ENCODE measurements around the gene ARPC1B. TPM values are rescaled to one million over a fixed set of nuclear protein-coding genes. Genes with fewer than 3 reads are reported as not detected.

Gene ARPC1B
- total RNA-seq, 2 donors from 2014 or later: 60.0 to 131 TPM

GRCh38 chr7:99408379-99409191 is 34.1 kb downstream of the ARPC1B start, which contains the start of the genes BUD31 and PDAP1:
Gene BUD31, plus strand, starts transcription at chr7:99408969. Its CDS starts 2,124 bp downstream, at chr7:99411093.
Gene PDAP1, minus strand, starts transcription at chr7:99408597. Its CDS starts 49 bp downstream, at chr7:99408548.
- intact Hi-C loops (cut with DNase I): no loop called here
- peak; percentile 95 for ATAC-seq
- TF ChIP-seq CTCF (IDR thresholded peaks at IDR 0.05) (peak in 4 of 7 experiments; percentile 32 to 46 (median 40)), POLR2A (IDR thresholded peaks at IDR 0.05) (peak; percentile 81 to 95 (median 90))
- H3K4me1 ChIP-seq: peaks cover 45% of the 10 kb centered on the region
- H3K27ac ChIP-seq: peak within 1 kb of the TSS; percentile 95 to 100 (median 98)
- no peaks in the 10 kb centered on the region for H3K27me3 ChIP-seq
- 0 to 1% methylated on average over 8 to 64 of the region's 72 CpGs for WGBS, 2 donors
- no peaks in the 10 kb centered on the region for H3K9me3 ChIP-seq
- H3K4me3 ChIP-seq: peak within 1 kb of the TSS; percentile 87 to 93
- peaks cover 9 to 19% of the 10 kb centered on the region in 2 donors for H3K36me3 ChIP-seq (replicated peaks in 1 of 2; ENCODE audit: insufficient read depth in 1 of 2, low read depth in 2 of 2)
- peak; percentile 92 to 94 (median 92) for DNase-seq

GRCh38 chr7:99409192-99409572 is 34.7 kb downstream of the ARPC1B start:
- 1% methylated on average over 18 of the region's 18 CpGs for WGBS, 2 donors
- H3K4me3 ChIP-seq: peak overlapping the region; percentile 87 to 93
- DNase-seq: no peak

DNA sequence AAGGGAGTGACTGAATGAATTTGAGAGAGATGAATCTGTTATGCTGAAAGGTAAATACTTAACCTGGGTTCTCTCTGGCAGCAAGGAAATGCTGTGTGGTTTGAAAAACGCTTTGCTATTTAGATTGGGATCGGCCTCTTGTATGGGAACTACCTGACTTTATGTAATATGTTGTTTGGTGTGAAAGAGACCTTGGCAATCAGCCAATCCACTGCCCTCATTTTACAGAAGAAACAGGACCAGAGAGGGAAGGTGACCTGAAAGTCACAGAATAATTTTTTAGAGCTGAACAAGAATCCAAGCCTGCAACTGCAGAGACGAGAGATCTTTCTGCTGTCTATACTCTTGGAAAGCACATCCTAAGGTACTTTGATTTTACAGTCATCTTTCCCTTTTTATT is 35.3 kb downstream of the ARPC1B start:
- ATAC-seq (no peak), DNase-seq (no peak)
- Histone ChIP-seq H3K9me3 (no peaks in the 10 kb centered on the region), H3K4me3 (no peak overlapping the region), H3K27me3 (no peaks in the 10 kb centered on the region), H3K36me3 (replicated peaks in 1 of 2; ENCODE audit: insufficient read depth in 1 of 2, low read depth in 2 of 2) (peaks cover 10 to 19% of the 10 kb centered on the region in 2 donors), H3K27ac (peak overlapping the region in 3 of 4 donors; percentile 95 to 100 (median 97)), H3K4me1 (peaks cover 42% of the 10 kb centered on the region)
- TF ChIP-seq POLR2A (IDR thresholded peaks at IDR 0.05) (no peak), CTCF (IDR thresholded peaks at IDR 0.05) (no peak)
- WGBS, 2 donors: 12 to 27% methylated on average over 3 of the region's 3 CpGs
- intact Hi-C loops (cut with DNase I): no loop called here

More at GRCh38 chr7:99409192-99409572, 34.7 kb downstream of the ARPC1B start:
- ATAC-seq: no peak
- no peak for TF ChIP-seq POLR2A (IDR thresholded peaks at IDR 0.05)
- TF ChIP-seq CTCF (IDR thresholded peaks at IDR 0.05): no peak
- peaks cover 10 to 19% of the 10 kb centered on the region in 2 donors for H3K36me3 ChIP-seq (replicated peaks in 1 of 2; ENCODE audit: insufficient read depth in 1 of 2, low read depth in 2 of 2)
- no peaks in the 10 kb centered on the region for H3K9me3 ChIP-seq
- H3K27ac ChIP-seq: peak overlapping the region; percentile 95 to 100 (median 98)
- no peaks in the 10 kb centered on the region for H3K27me3 ChIP-seq
- intact Hi-C loops (cut with DNase I): no loop called here
- H3K4me1 ChIP-seq: peaks cover 45% of the 10 kb centered on the region

DNA sequence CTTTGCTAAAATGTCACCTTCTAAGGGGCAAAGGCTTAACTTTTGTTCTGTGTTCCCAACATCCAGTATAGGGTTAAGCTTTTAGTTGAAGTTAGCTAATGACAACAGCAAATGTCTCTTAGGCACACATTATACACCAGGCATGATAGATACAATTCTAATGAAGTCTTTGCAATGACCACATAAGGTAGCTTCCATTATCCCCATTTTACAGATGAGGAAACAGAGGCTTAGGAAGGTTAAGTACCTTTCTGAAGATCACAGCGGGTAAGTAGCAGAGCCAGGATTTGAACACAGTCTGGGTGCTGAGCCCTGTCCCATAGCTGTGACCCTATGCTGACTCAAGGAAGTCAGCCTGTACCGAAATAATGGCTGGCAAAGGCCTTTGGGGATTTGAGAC is 36.1 kb downstream of the ARPC1B start:
- H3K4me3 ChIP-seq: no peak overlapping the region
- peaks cover 10 to 19% of the 10 kb centered on the region in 2 donors for H3K36me3 ChIP-seq (replicated peaks in 1 of 2; ENCODE audit: insufficient read depth in 1 of 2, low read depth in 2 of 2)
- ATAC-seq (no peak), DNase-seq (no peak)
- 94 to 100% methylated on average over 2 of the region's 2 CpGs for WGBS, 2 donors
- no peak for TF ChIP-seq POLR2A (IDR thresholded peaks at IDR 0.05)
- TF ChIP-seq CTCF (IDR thresholded peaks at IDR 0.05): no peak
- no peak overlapping the region for H3K27ac ChIP-seq
- H3K4me1 ChIP-seq: peaks cover 38% of the 10 kb centered on the region
- no peaks in the 10 kb centered on the region for H3K27me3 ChIP-seq
- no peaks in the 10 kb centered on the region for H3K9me3 ChIP-seq
- intact Hi-C loops (cut with DNase I): no loop called here

Measured in body of pancreas (tissue), 4 donors.